Effector CD8-positive, alpha-beta T cell (primary cell): ENCODE measurements around the gene GALNT18.

ENCODE experiments used
- DNase-seq: peaks from one replicate; lab custom pipeline; 2025; lab: John Stamatoyannopoulos, UW

Gene GALNT18

DNA sequence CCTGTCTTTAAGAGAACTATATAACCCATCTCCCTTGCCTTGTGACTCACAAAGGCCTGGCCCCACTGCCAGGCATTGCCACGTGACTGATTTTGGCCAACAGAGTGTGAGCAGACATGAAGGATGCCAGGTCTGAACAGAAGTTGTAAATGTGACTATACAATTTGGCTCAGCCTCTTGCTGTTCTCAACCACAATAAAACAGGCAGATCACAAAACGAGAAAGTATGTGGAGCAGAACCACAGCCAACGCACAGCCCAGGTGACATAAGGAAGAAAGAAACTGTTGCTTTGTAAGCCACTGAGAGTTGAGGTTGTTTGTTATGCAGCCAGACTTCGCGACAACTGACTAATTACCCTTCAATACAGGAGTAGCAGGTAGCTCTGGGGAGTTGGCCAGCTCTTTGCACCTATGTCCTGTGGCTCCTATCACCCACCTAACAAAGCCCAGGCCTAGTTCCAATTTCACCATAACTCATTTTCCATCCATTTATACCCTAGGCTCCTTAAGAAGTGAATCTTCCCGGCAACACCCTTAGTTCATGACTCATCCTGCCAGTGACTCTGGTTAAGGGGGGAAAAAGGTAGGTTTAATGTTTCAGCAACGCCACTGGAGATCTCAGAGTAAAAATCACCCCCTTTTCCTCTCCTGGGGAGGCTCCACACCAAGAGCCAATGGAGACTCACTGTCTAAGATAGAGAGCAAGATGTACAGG, 53.7 kb downstream of the GALNT18 start:
- no peak for DNase-seq

DNA sequence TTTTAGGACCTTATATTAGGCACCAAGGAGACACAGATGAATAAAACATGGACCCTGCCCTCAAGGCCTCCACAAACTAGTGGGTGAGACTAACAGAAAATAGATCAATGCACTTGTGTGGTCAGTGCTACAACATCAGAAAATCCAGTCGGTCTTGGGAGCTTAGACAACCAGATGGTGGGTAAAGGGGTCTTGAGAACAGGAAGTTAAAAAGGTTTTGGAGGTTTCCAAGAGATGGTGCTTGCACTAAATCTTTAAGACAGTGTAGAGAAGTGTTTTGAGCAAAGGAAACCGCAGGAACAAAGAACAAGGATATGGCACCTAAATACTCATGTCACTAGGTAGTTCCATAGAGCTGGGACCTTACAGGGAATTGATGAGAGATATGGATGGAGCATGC, 56.2 kb downstream of the GALNT18 start:
- DNase-seq, result no peak

DNA sequence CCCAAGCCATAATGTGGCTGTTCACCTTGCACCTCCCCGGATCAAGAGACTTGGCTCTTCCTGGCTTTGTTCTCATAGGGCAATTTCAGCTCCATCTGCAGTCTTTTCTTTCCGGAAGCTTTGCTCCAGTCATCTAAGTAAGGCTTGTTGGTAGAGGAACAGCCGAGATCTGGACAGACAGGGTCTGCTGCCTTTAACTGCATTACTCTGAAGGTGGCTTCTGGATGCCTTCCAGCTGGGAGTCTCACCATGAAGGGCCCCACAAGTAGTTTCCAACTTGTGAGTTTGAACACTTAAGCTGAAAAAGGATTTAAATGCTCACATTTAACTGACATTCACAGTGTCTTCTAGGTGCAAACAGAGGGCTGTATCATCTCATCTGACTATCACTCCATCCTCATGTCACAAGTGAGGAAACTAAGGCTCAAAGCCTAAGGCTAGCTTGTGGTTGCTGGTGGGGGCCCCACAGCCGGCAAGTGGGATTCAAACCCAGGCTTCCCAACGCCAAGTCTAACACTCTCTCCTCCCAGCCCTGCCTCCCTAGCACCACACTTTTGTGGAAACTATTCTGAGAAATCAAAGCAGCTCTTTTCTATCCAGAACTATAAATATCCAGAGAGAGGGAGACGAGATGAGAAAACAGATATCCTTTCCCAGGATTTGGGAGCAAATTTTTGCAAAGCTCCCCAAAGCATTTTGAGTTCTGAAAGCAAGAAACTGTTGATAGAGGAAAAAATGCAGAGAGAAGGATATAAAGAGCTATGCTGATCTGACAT, 58.4 kb downstream of the GALNT18 start:
- DNase-seq, result no peak

DNA sequence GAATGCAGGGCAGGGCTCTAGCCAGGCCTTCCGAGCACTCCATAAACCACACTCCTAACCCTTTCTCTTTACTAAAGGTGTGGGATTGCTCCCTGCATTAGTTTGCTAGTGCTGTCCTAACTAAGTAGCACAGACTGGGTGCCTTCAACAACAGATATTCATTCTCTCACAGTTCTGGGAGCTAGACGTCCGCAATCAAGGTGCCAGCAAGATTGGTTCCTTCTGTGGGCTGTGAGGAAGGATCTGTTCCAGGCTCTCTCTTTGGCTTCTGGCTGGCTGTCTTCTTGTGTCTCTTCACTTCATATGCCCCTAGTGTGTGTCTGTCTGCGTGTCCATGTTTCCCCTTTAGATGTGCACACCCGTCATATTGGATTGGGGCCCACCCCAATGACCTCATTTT, 59.8 kb downstream of the GALNT18 start:
- no peak for DNase-seq

DNA sequence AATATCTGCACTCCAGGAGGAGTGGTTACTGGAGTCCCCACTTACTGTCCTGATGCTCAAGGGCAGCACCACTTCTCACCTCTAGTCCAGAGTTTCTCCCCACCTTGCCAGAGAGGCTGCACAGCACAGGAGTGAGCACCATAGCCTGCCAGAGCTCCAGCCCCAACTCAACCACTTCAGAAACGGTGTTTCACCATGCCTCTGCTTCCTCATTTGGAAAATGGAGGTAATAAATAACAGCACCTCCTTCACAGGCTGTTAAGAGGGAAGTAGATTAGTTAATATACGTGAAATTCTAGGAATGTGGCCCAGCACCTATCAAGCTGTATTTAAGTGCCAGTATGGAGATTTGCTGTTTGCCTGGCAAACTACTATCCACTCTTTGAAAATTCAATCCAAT, 63.0 kb downstream of the GALNT18 start:
- no peak for DNase-seq

DNA sequence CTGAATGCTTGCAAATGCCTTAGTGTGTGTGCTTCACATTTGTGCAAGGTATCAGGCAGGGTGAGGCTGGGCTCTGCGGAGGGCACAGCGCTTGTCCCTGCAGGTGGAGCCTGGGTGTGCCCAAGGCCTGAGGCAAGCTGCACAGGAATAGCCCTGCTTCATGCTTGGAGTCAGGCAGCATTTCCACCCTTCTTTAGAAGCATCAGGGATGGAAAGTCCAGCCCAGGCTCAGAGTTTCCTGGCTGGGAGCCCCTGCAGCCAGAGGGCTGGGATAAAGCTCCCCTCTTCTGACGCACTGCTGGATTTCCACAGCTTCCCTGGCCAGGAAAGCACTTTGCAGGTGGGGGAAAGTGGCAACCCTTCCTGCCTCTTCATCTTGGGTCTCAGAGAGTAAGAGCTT, 63.4 kb downstream of the GALNT18 start:
- no peak for DNase-seq

DNA sequence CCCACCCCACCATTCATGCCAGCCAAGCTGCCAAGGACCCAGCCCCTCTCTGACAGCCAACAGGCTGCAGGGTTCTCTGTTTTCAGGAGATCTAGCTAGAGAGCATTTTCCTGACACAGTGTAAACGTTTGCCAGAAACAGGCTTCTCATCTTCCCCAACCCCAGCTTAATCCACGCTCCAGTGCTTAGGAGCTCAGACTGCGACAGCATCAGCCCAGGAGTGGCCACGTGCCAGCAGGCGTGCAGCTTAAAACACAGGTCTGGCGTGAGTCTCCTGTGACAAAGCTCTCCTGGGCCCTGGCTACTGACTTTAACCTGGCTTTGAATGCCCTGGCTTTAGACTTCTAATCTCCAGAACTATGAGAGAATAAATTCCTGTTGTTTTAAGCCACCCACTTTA, 66.6 kb downstream of the GALNT18 start:
- no peak for DNase-seq

DNA sequence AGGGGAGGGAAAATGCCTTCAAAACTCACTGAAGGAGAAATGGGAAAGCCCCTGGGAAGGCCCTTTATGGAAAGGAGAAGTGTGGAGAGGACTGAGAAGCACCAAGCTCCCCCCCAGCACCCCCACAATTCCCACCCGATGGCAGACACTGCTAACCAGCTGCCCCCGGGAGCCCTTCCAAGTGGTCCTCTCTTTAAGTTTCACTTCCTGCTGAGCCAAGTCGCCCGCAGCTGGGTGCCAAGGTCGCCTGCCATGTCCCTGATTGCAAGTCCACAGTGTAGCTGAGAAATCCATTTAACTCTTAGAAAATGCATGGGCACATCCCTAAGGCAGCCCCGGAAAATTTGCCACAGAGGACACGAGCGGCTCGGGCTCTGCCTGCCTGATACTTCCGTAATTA, 68.2 kb downstream of the GALNT18 start:
- DNase-seq, result no peak

DNA sequence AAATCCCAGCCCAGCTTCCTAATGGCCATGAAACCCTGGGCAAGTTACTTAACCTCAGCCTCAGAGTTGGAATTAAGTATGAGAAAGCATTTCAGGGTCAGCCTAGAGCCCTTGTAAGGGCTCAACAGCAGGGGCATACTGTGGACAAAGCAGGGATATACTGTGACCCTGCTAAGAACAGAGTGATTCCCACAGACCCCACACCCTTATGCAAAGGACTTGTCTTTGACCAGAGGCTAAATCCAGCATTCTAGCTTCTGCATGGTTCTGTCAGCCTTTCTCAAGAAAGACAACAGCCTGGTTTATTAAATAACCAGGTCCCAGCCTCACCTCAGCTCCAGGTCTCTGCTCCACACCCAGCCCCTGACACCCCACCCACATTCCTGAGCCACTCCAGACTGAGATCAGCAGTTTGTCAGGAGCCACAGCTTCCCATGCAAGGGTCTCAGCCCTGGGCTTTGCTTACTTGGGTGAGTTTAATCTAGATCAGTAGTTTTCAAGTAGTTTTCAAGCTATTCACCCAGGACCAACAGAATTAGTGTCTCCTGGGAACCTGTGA, 69.2 kb downstream of the GALNT18 start:
- DNase-seq, result no peak

DNA sequence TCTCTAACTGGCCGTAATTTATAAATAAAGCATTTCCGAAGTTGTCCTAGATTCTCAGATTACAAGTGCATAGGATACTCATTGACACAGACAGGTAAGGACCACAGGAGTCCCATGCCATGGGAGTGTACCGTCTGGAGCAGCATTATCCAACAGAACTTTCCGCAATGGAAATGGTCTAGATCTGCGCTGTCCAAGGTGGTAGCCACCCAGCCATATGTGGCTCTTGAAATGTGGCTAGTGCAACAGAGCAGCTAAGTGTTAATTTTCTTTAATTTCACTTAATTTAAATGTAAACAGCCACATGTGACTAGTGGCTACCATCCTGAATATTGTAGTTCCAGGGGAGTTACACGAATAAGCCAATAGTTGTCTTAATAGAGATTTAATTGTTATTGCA, 71.3 kb downstream of the GALNT18 start:
- DNase-seq, result no peak

DNA sequence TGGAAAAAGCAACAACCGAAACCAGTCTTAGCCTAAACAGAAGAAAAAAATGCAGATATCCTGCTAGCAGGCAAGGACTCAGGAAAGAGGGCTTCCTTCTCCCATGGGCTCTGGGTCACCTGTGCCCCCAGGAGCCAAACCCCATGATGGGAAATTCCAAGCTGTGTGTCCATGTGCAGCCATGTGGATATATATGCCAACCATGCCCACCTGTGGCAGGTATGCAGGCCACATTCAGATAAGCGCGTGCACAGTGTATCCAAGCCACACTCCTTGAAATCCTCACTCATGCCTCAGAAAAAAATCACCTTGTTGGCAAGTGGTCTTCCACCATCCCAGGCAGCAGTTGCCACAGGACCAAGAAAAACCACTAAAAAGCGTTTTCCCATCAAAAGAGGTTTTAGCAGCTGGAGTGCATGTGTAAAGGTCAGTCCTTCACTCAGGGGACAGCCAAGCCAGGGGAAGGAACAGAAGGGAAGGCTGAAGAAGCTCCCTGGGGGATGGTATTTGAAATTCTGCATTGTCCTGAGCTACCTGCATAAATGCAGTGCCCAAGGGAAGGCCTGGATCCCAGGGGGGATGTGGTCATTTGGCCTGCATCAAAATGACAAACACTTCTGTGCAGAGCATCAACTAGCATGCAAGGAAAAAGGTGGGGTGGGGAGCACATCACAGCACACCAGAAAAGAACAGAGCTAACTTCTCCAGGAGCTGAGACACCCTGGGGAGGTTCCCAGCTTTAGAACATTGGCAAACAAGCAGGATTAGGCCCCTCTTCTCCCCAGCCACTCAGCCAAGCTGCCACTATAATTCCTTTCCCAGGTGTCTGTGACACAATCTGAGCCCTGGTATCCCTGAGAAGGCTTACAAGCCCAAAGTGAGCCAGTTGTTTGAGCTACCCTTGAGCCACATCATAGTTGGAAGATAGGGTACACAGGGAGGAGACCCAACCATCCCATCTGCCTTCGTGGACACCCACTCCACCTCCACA, 76.2 kb downstream of the GALNT18 start:
- no peak for DNase-seq

DNA sequence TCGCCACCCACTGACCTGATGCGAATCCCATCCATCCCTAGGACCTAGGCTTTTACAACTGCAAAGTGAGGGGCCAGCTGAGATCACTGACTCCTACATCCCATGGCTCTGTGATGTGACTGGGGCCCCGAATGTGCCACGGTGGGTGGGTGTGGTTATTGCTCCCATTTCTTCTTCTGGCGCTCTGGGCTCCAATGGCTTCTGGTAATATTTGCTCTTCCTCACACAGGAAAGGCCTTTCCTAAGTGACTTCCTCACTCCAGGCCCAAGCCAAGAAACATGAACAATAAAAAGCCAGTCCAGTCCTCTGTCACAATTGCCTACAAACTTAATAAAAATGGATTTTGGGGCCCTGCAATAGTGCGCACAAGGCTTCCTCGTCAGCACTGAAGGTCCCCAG, 78.1 kb downstream of the GALNT18 start:
- DNase-seq, result no peak

DNA sequence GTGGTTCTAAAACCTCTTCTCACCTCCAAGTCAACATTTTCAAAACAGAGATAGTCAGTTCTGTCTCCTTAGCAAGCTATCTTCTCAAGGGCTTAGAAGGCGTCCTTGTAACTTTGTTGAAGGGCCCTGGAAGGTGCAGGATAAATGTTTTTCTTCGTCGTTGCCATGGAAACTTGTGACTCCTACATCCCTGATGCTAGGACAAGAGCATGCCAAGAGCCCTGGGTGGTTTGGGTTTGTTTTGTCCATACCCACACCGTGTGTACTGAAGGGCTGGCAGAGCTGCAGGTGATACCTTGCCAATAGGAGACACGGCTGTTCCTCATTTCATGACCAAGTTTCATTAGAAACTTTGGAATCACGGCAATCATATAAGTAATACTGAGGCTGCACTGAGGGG, 81.6 kb downstream of the GALNT18 start:
- DNase-seq, result no peak

DNA sequence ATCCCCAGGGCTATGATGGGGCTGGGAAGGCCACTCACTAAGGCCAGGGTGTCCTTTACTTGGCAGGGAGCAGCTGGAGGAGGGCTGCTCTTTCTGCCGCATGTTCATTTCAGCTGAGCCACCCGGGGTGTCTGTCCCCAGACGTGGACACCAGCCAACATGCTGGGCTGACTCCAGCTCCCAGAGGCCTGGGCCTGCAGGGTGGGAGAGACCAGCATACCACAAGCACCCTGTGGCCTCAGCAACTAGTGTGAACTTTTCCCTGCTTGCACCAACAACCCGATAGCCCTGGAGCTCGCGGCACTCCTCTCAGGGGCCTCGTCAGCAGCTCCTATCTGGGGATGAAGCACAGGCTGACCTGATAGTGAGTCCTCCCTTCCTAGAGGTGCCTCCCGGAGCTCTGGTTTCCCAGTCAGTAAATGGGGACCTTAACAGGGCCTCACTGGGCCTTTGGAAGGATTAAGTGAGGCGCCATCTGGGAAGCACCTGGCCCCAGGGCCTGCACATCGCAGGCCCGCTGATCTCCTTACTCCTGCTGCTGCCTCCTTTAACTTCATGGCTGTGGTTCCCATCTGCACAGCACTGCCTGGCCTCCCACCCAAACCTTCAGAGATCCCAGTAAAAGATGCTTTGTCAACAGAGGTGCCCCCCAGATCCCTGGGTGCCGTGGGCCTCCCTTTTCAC, 83.4 kb downstream of the GALNT18 start:
- DNase-seq, result no peak

DNA sequence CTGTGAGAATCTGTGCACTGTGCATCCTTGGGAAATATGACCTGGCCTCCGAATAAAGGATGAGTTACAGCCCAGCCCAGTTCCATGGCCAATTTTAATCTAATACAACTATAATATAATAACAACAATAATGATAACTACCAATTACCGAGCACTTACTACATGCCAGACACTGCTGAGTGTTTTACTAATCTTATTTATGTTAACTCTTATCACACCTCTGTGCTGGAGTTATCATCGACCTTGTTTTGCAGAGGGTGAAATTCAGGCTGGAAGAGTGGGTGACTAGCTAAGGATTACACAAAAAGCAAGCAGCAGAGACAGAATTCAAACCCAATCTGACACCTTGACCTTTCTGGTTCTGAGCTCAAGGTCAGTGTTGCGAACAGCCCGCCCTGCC, 83.9 kb downstream of the GALNT18 start:
- DNase-seq, result no peak

DNA sequence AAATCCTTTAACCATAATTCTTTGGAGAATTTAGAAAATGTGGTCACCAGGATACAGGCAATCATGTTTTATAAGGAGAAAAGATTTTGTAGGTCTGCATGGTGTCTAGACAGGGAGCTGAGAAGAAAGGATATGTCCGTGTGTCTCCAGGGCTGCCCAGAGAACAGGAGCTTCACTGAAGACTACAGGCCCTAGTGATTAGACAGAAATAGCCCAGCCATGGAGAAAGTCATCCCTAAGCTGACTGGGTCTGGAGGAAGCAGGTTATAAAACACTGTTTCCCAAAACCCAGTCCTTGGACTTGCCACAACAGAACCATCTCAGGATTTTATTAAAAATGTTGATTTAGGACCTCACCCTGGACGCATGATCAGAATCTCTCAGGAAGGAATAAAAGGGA, 84.4 kb downstream of the GALNT18 start:
- DNase-seq, result no peak

DNA sequence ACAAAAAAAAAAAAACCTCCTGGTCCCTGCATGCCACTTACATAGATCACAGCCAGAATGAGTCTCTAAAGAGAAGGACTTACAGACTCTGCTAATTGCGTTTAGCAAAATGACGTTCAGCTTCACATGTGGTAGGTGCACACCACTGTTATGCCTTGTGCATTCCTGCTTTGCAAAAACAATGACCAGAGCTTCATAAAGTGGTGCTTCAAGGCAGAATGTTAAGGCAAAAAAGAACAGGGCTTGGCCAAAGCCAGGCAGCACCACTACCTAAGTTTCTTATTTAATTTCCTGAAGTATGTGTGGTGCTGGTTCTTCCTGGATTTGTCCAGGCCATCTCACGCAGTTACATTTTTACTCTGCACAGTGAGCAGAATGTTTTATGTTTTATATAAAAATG, 85.2 kb downstream of the GALNT18 start:
- DNase-seq, result no peak

DNA sequence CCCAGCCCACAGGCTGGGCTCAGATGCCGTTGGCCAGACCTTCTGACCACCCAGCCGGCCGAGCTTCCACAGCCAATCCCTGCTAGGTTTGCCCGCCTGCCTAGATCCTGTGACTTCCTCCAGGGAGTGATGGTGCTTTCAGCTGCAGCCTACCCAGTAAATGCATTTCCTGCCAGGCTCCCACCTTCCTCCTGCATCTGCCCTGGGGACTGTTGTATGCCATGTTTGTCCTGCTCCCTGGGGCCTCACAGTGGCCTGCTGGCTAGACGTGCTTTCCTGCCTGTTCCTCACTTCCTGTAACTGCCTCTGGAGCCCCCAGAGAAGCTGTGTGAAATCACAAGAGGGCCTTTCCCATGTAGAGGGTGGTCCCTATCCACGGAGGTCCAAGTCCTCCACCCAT, 86.2 kb downstream of the GALNT18 start:
- no peak for DNase-seq

DNA sequence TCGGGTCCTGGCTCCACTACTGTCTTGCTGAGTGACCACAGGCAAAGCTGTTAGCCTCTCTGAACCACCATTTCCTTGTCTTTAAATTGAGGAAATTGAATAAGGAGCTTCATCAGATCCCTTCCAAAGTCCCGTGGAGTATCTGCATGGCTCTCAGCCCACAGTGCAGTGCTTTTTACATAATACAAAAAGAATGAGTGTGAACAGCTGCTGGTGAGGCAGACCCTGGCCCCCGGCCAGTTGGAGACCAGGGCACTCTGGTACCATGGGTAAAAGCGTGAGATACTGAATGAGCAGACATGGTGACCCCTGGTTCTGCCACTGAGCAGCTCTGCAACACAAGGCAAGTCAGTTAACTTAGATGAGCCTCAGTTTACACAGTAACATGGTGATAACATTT, 86.8 kb downstream of the GALNT18 start:
- no peak for DNase-seq

DNA sequence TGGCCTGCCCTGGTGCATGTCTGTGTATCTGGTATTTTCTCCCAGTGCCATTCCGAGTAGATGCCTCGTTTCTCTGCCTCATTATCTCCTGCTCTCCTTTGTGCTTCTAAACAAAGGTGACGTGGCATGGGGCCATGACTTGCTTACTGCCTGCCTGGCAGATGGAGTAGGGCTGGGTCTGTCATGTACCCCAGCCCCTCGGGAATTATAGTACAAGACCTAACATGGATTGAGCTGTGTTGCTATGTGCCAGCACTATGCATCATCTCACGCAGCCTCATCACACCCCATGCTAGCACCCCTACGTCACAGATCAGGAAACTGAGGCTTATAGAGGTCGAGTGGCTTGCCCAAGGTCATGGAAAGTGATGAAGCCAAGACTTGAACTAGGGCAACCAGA, 88.1 kb downstream of the GALNT18 start:
- no peak for DNase-seq

DNA sequence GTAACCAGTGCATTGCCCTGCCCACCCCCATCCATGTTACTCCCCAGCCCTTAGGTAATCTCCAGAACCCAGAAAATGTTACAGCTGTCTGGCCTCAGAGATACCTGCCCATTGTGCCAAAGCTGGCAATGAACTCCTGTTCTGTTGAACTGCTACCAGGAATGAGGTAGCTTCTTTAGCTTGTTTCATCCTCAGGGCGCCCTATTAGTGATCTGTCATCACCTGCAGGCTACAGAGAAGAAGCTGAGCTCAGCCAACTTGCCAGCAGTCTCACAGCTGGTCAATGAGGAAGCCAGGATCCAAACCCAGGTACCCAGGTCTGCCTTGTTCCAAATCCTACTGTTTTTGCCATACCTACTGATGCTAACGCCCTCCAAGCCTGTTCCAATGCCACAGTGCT, 88.7 kb downstream of the GALNT18 start:
- no peak for DNase-seq

DNA sequence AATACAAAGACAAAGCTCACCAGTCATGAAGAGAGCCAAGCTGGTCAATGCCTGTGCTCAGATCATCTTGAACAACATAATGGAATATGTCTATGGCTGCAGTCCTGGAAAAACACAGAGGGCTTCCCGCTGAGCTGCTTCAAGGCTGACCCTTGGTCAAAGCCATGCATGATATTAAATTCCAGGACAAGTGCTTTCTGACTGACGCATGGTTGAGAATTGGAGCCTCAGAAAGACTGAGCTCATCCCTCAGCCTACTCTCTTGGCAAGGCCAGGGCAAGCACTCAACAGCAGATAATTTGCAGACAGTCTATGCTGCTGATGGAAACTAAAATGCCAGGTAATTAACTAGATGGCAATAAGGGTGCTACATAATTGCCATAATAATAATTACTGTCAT, 89.2 kb downstream of the GALNT18 start:
- no peak for DNase-seq
